Stomach (tissue), 9 donors: Measurements from ENCODE around the gene DOCK3. TPM values are rescaled to one million over a fixed set of nuclear protein-coding genes. Genes with fewer than 3 reads are reported as not detected.

ENCODE experiments used
- DNase-seq, 2 donors: peaks; one replicate each; pipeline versions ENCODE4 v3.0.0 to v3.0.0-alpha.2; 2013 to 2019
- H3K27ac ChIP-seq, 5 donors: fragments of 200-600 bp in 4 of 5; sonication (generic) in 4 of 5; one replicate each; pipeline ENCODE4 v1.5.1; 2013 to 2019; ENCODE audit warnings: mild to moderate bottlenecking in 1 of 5, moderate library complexity in 1 of 5
- H3K27me3 ChIP-seq, 3 donors: fragments of 200-600 bp; sonication (generic); one replicate each; pipeline ENCODE4 v1.5.1; 2017 to 2019; ENCODE audit warnings: mixed run types in 1 of 3
- H3K36me3 ChIP-seq, 4 donors: fragments of 200-600 bp; sonication (generic); 1 replicate in 3 of 4; 2 replicates in 1 of 4; pipeline ENCODE4 v1.5.1; 2016 to 2019
- H3K4me1 ChIP-seq, 4 donors: fragments of 200-600 bp; sonication (generic); one replicate each; pipeline ENCODE4 v1.5.1; 2016 to 2019
- H3K4me3 ChIP-seq, 4 donors: fragments of 200-600 bp; sonication (generic) in 3 of 4; one replicate each; pipeline ENCODE4 v1.5.1; 2016 to 2019; ENCODE audit warnings: mild to moderate bottlenecking in 1 of 4
- H3K9me3 ChIP-seq, 4 donors: fragments of 200-600 bp; sonication (generic); one replicate each; pipeline ENCODE4 v1.5.1; 2016 to 2019
- CTCF ChIP-seq, 7 experiments: fragments of 450-650 bp in 4 of 7; fragments of 200-600 bp in 3 of 7; sonication (generic) in 3 of 7; IDR thresholded peaks; one replicate each; pipeline ENCODE4 v1.5.1; 2016 to 2019; ENCODE audit warnings: antibody characterized with exemption in 7 of 7, control low read depth in 2 of 7, mild to moderate bottlenecking in 1 of 7
- EP300 ChIP-seq: sonication (generic); formaldehyde crosslinking; IDR thresholded peaks from one replicate; pipeline ENCODE4 v1.6.1; 2017; ENCODE audit warnings: antibody characterized with exemption
- POLR2A ChIP-seq, 4 donors: fragments of 450-650 bp; IDR thresholded peaks; one replicate each; pipeline ENCODE4 v1.6.1; 2016; ENCODE audit warnings: antibody characterized with exemption in 4 of 4, control low read depth in 2 of 4, mild to moderate bottlenecking in 1 of 4, moderate library complexity in 1 of 4
- POLR2AphosphoS5 ChIP-seq, 3 donors: sonication (generic); formaldehyde crosslinking; IDR thresholded peaks; one replicate each; pipeline ENCODE4 v1.6.1; 2016; ENCODE audit warnings: antibody characterized with exemption in 3 of 3
- WGBS, 5 donors: extraction: QIAGEN DNeasy Blood & Tissue Kit in 3 of 5; methylation state at CpG; one replicate each; pipeline versions ENCODE4 v1.1.5 to v1.1.7; 2013 to 2018; 5-methylcytosine and 5-hydroxymethylcytosine counted together
- intact Hi-C: fragments of 100-400 bp; cut with DNase I; formaldehyde crosslinking; loops from one replicate; pipeline ENCODE4 v1.15.1; 2023; ENCODE audit warnings: low total_unique reads
- polyA plus RNA-seq, 3 donors: library from polyadenylated mRNA; stranded (reverse); fragments of 200-250 nt; gene quantifications; one replicate each; pipeline ENCODE4 v1.2.3, GENCODE V29; 2013
- total RNA-seq, 5 donors: library from RNA; depleted of rRNA; stranded (reverse); fragments of >200 nt; gene quantifications; one replicate each; pipeline versions ENCODE4 v1.1.0 to v1.2.3, GENCODE V29; 2014 to 2016
- donor health status: healthy with polysubstance abuse.
- donor health status: Bipolar disorder and iron deficiency.
- donor health status: healthy.

DOCK3 gene
- total and polyA plus RNA-seq, 8 donors: 0.06 to 2.3 (median 1.0) TPM; not detected in 2

GRCh38 chr3:51398595-51399310, 724.0 kb downstream of the DOCK3 start:
- intact Hi-C loops: no loop called here
- Histone ChIP-seq H3K9me3 (no peaks in the 10 kb centered on the region), H3K4me1 (peaks cover 17 to 42% (median 39%) of the 10 kb centered on the region in 4 donors), H3K4me3 (no peak overlapping the region), H3K36me3 (peaks cover 46 to 96% (median 95%) of the 10 kb centered on the region in 4 donors), H3K27ac (no peak overlapping the region), H3K27me3 (no peaks in the 10 kb centered on the region)
- DNase-seq: no peak
- 67 to 77% (median 70%) methylated on average over 8 of the region's 8 CpGs for WGBS, 5 donors
- TF ChIP-seq EP300 (no peak), POLR2AphosphoS5 (IDR thresholded peaks at IDR 0.05) (no peak), POLR2A (IDR thresholded peaks at IDR 0.05) (no peak), CTCF (IDR thresholded peaks at IDR 0.05) (no peak)

GRCh38 chr3:51400166-51400565, 725.4 kb downstream of the DOCK3 start:
- Histone ChIP-seq H3K4me1 (peaks cover 5 to 28% (median 25%) of the 10 kb centered on the region in 4 donors), H3K27me3 (no peaks in the 10 kb centered on the region), H3K9me3 (no peaks in the 10 kb centered on the region), H3K36me3 (peaks cover 34 to 94% (median 90%) of the 10 kb centered on the region in 4 donors), H3K27ac (no peak overlapping the region), H3K4me3 (no peak overlapping the region)
- WGBS, 5 donors: 86 to 93% (median 90%) methylated on average over 4 of the region's 4 CpGs
- intact Hi-C loops: no loop called here
- TF ChIP-seq EP300: no peak
- no peak for TF ChIP-seq POLR2AphosphoS5 (IDR thresholded peaks at IDR 0.05)
- TF ChIP-seq CTCF (IDR thresholded peaks at IDR 0.05): no peak
- no peak for TF ChIP-seq POLR2A (IDR thresholded peaks at IDR 0.05)
- DNase-seq: no peak

- H3K4me3 ChIP-seq: no peak overlapping the region
- intact Hi-C loops: no loop called here
- no peak for DNase-seq
- no peak for TF ChIP-seq CTCF (IDR thresholded peaks at IDR 0.05)
- no peak for TF ChIP-seq EP300
- no peak for TF ChIP-seq POLR2A (IDR thresholded peaks at IDR 0.05)
- 81 to 95% (median 90%) methylated on average over 4 of the region's 4 CpGs for WGBS, 5 donors
- peaks cover 18 to 86% (median 81%) of the 10 kb centered on the region in 4 donors for H3K36me3 ChIP-seq
- H3K4me1 ChIP-seq: peaks cover 0 to 12% (median 11%) of the 10 kb centered on the region in 4 donors
- no peaks in the 10 kb centered on the region for H3K27me3 ChIP-seq
- H3K27ac ChIP-seq: peak overlapping the region in 1 of 5 donors; percentile 4
- H3K9me3 ChIP-seq: no peaks in the 10 kb centered on the region
These were observed 727.0 kb downstream of the DOCK3 start for GRCh38 chr3:51401735-51402134.

GRCh38 chr3:51403675-51404074, 728.9 kb downstream of the DOCK3 start:
- no peaks in the 10 kb centered on the region for H3K9me3 ChIP-seq
- no peak overlapping the region for H3K4me3 ChIP-seq
- no peak for TF ChIP-seq CTCF (IDR thresholded peaks at IDR 0.05)
- TF ChIP-seq POLR2AphosphoS5 (IDR thresholded peaks at IDR 0.05): no peak
- TF ChIP-seq EP300: no peak
- no peak for TF ChIP-seq POLR2A (IDR thresholded peaks at IDR 0.05)
- peaks cover 13 to 72% (median 68%) of the 10 kb centered on the region in 4 donors for H3K36me3 ChIP-seq
- H3K27me3 ChIP-seq: no peaks in the 10 kb centered on the region
- intact Hi-C loops: no loop called here
- no peak overlapping the region for H3K27ac ChIP-seq
- H3K4me1 ChIP-seq: no peaks in the 10 kb centered on the region
- DNase-seq: no peak
